ENCODE measurements around the gene TMEM14A.
A peak's percentile ranks its signal among the peaks of the same experiment; 100 is the strongest.
"Not testable (repeated sequence)": the region's sequence is repeated elsewhere in the genome, so short reads cannot be mapped to it uniquely, and the experiment has no call there.

The TMEM14A gene

GRCh38 chr6:52696418-52696817 is 25.5 kb downstream of the TMEM14A start:
- DNase-seq (ENCODE audit: low spot score) = no peak

GRCh38 chr6:52697903-52698302 is 27.0 kb downstream of the TMEM14A start:
- DNase-seq (ENCODE audit: low spot score) = no peak

- no peak for DNase-seq (ENCODE audit: low spot score)
Observed at GRCh38 chr6:52704060-52704459, 33.1 kb downstream of the TMEM14A start.

- not testable (repeated sequence) for DNase-seq (ENCODE audit: low spot score)
Observed at GRCh38 chr6:52704781-52705502, 34.0 kb downstream of the TMEM14A start.

- DNase-seq (ENCODE audit: low spot score) = no peak
Observed at GRCh38 chr6:52706001-52706400, 35.1 kb downstream of the TMEM14A start.

GRCh38 chr6:52707963-52708680 is 37.2 kb downstream of the TMEM14A start:
- DNase-seq (ENCODE audit: low spot score) = no peak

GRCh38 chr6:52712136-52712535 is 41.2 kb downstream of the TMEM14A start:
- no peak for DNase-seq (ENCODE audit: low spot score)

GRCh38 chr6:52714761-52715160 is 43.8 kb downstream of the TMEM14A start:
- not testable (repeated sequence) for DNase-seq (ENCODE audit: low spot score)

- DNase-seq (ENCODE audit: low spot score) = no peak
Observed at GRCh38 chr6:52718550-52718949, 47.6 kb downstream of the TMEM14A start.

GRCh38 chr6:52720321-52720720 is 49.4 kb downstream of the TMEM14A start:
- no peak for DNase-seq (ENCODE audit: low spot score)

- DNase-seq (ENCODE audit: low spot score) = no peak
Observed at GRCh38 chr6:52724042-52724405, 53.1 kb downstream of the TMEM14A start.

- peak; percentile 39 for DNase-seq (ENCODE audit: low spot score)
Observed at GRCh38 chr6:52724406-52725121, 53.7 kb downstream of the TMEM14A start.

GRCh38 chr6:52725143-52725534 is 54.2 kb downstream of the TMEM14A start:
- no peak for DNase-seq (ENCODE audit: low spot score)

GRCh38 chr6:52725535-52726192 is 54.8 kb downstream of the TMEM14A start:
- no peak for DNase-seq (ENCODE audit: low spot score)

GRCh38 chr6:52726193-52726542 is 55.3 kb downstream of the TMEM14A start:
- DNase-seq (ENCODE audit: low spot score) = no peak

- no peak for DNase-seq (ENCODE audit: low spot score)
Observed at GRCh38 chr6:52726741-52727535, 56.0 kb downstream of the TMEM14A start.

- DNase-seq (ENCODE audit: low spot score) = no peak
Observed at GRCh38 chr6:52727908-52728307, 57.0 kb downstream of the TMEM14A start.

GRCh38 chr6:52728394-52728793 is 57.5 kb downstream of the TMEM14A start:
- no peak for DNase-seq (ENCODE audit: low spot score)

GRCh38 chr6:52729576-52729975 is 58.7 kb downstream of the TMEM14A start:
- DNase-seq (ENCODE audit: low spot score) = no peak

GRCh38 chr6:52731719-52732118 is 60.8 kb downstream of the TMEM14A start:
- no peak for DNase-seq (ENCODE audit: low spot score)

GRCh38 chr6:52733172-52733571 is 62.3 kb downstream of the TMEM14A start:
- DNase-seq (ENCODE audit: low spot score) = no peak

Measured in SK-N-DZ (cell line).